ENCODE measurements around the gene LRRC9.
"Not testable (repeated sequence)": the region's sequence is repeated elsewhere in the genome, so short reads cannot be mapped to it uniquely, and the experiment has no call there.

LRRC9 gene

DNA sequence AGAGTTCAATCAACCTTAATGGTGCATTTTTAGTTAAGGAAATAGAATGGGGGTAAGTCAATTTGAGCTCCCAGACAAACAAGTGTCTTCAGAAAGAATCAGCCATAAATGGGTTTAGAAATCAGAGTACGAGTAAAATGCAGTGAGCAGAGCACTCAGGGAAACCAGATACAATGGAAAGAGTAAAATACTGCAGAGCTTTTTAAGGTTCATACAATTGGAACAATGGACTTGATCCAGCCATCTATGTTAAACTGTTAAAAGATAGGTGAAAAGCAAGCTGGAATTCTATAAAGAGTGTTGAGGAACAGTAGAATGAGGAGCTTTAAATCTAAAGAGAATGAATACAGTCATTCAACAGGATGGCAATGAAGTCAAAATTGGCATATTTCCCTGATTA, 147.9 kb downstream of the LRRC9 start:
- DNase-seq = no peak

DNA sequence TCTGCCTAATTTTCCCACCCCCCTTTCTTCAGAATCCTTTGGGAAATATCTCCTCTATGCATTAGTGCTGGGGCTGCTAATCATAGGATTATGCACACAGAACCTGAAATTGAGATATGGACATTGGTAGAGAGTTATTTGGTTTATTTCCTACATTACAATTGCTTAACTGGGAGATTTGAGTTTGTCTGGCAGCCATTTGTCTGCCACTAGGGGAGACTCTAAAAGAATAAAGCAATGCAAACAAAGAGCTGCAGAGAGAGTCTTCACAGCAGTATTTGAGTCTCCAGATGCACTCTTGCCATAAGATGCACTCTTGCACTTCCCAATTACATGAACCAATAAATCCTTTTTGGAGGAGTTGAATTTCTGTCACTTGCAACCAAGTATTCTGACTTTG, 159.8 kb downstream of the LRRC9 start:
- DNase-seq = no peak

DNA sequence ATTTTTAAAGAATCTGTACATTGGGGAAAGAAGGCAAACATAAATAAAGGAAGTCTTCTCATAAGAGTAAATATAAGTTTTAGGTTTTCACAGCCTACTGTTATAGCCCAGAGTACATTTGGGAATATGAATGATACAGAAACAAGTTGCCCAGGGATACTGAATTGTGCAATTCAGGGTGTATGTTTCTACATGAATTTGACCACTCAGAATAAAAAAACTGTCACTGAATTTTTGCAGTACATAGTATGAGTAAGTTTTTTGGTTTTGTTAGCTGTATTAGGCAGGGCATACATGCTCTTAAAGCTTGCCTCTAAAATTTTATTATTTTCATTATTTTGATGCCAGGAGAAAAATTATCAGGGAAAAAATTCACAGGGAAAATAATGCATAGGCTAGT, 165.1 kb downstream of the LRRC9 start:
- DNase-seq = no peak

DNA sequence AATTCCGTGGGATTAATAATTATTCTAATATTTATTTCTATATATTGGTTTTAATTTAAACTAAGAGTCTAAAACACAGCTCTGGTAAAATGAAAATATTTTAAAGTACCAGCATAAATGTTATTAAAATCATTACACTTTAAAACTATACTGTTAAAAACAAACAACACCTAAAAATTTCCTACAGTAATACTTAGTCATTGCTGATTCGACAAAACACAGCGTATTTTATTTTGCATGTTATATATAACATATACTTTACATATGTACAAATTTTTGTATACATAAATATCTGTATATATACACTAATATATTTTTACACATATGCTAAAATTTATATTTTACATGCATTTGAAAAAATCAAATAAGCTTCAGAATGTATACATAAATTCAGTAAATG, 165.7 kb downstream of the LRRC9 start:
- no peak for DNase-seq

DNA sequence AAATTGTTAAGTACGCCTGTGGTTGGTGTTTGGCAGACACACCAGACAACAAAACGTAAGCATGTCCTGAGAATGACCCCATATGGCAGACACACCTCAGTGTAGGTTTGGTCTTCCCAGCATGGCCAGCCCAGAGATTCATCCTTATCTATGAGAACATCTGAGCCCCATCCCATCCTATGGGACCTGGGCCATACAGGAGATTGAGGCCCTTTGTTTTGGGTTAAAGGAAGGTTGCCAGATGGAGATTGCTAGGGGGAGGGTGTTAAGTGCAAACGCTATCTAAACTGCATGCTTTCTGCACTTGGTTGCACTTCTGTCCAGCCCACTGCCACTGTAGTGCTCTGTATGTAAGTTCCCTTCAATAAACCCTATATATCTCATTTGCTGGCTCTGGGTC, 167.7 kb downstream of the LRRC9 start:
- no peak for DNase-seq

DNA sequence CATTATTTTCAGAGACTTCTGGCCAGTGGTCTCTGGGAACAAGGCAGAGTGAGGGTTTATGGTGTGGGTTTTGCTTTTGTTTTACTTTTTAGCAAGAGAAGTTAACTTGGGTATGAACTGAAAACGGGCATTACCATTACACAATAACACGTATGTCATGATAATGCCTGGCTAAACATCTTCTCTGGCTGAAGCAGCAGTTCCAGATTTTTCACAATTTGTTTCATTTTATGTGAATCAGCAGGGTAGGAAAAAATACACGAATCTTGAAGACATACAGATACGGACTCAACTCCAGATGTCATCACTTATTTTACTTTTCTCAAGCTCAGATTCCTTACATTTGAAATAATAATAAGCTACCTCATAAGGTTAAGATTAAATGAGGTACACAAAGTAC, 169.3 kb downstream of the LRRC9 start:
- DNase-seq = no peak

DNA sequence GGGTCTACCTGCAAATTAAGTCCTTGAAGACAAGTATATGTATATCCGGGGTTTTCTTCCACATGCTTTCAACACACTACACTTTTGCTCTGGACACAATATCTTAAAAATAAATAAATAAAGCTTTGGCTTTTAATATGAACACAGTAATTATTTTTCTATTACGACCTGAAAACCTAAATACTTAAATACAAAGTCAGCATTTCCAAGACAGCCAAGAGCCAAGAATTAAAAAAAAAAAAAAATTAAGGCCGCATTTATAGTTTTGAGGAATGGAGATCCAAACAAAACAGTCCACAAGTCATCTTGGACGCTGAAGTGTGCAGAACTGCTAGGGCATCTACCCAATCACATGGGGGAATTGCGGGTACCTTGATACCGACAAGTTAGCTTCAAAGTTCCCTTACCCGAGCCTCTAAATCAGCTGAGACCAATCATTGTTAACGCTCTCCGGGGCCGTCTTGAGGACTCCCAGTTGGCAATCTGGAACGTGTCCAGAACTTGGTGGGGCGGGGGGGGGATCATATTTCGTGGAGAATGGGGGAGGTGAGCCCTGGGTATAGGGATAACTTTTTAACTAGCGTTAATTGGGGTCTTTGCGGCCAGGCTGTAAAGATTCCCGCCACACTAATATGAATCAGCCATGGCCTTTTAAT, 171.0 kb downstream of the LRRC9 start:
- DNase-seq = peak; percentile 66

DNA sequence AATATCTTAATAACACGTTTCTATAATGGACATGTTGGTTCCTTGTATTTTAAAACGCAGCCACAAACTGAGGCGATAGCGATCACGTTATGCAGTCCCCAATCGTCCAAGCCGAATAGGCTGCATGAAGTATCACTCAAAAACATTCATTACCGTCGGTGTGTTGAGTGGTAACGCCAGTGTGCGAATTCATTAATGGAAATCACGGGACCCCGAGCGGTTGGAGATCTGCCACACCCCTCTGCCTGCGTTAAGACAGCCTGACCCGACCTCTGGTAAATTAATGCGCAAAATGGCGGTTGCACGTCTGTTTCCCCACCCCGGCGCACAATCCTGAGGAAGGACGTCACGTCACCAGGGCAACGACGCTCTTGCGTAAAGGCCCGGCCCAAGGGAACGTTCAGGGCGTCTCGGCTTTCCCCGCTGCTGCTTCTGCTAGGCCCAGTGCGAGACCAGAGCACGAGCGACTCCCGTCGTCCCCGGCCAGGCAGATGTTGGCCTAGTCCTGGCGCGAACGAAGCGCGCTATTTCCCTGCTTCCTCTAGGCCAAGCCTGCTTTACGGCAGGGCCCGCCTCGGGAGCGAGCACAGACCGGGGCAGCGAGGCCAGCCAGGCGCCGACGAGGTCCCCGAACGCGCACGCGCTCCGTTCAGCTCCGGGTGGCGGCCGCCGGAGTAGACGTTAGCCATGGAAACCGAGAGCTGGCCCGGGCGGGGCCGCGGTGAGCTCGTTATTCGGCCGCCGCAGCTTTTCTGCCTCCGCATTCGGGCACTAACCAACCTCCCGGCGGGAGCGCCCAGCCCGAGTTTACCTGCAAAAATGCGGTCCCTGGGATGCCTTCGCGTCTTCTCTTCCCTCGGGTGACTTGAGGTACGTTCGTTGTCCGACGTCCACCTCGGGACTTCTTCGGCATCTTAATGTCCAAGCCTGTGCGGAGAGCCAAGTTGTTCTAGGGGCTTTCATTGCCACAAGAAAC, 171.9 kb downstream of the LRRC9 start, which contains the start of gene PCNX4:
PCNX4 (plus strand) TSS at position 374 of the 976 bp plus-strand sequence. CDS start 15,716 bp downstream, outside the sequence.
- peak; percentile 99 for DNase-seq

DNA sequence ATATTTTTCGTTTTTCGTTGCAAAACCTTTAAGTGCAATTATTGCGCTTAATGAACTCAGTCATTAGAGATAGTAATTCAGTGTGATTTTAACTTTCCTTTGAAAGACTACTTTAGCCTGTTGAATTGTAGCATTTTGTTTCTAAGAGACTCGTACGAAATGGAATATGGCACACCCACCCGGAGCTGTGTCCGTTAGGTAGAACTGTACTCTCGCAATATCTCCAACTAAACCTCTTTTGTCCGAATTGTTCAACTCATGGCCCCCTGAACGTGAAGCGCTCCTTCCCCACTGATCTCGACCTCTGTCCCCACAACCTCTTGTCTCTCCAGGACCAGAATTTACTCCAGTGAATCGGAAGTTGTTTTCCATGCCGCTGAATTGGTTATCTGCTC, 172.6 kb downstream of the LRRC9 start:
- peak; percentile 13 for DNase-seq

DNA sequence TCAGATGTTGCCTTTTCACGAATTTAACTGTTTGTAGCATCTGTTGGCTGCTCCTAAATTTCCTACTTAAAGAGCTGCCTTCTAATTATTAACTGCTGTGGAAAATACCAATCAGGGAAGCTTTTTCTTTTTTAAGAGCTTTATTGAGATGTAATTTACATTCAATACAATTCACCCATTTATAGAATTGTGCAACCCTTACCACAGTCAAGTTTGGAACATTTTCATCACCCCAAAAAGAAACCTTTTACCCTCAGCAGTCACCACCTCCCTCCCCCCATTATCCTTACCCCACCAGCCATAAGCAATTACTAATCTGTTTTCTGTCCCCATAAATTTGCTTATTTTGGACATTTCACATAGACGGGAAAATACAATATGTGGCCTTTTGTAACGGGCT, 173.1 kb downstream of the LRRC9 start:
- no peak for DNase-seq

DNA sequence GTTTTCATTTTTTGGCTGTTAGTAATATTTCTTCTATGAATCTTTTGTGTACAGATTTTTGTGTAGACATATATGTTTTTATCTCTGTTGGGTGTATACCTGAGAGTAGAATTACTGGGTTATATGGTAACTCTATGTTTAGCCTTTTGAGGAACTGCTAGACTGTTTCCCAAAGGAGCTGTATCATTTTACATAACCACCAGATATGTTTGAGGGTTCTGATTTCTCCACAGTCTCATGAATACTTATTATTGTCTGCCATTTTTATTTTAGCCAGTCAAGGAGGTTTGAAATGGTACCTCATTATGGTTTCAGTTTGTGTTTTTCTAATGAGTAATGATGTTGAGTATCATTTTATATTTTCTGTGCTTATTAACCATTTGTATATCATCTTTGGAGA, 173.7 kb downstream of the LRRC9 start:
- no peak for DNase-seq

DNA sequence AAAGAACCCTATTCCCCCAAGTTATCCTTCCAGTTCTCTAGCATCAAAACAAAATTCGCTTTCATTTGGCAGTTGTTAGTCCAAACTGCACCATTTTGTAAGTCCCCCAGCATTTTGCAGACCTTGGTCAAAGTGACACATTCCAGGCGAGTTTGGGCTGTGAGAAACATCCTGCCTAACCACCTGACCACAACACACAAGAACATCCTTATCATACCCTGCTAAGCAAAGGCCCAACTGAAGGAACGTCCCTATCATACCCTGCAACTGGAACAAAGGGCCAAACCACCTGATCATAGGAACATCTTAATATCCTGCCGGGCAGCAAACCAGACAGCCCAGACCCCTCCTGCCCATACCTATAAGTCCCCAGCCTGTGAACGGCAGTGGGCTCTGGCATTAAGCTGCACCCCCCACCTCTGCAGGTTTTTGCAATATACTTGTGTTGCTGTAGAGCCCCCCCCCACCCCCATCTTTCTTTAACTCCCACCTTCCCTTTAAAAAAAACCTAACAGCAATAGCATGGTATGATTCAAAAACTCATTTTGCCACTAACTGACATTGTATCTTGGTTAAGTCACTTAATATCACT, 174.5 kb downstream of the LRRC9 start:
- no peak for DNase-seq

DNA sequence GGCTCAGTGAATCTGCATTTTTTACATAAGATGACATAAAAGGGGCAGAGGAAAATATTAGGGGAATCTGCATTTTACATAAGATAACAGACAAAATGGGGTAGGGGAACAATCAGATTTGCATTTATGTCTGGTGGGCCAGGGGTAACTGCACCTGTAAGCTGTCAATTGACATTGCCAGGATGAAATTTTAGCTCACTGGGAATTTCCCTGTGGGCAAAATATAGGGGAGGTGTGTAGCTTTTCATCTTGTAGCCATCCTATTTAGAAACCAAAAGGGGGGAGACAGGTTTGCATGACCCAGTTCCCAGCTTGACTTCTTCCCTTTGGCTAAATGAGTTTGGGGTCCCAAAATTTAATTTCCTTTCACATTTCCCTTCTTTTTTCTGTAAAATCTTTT, 175.3 kb downstream of the LRRC9 start:
- DNase-seq = no peak

DNA sequence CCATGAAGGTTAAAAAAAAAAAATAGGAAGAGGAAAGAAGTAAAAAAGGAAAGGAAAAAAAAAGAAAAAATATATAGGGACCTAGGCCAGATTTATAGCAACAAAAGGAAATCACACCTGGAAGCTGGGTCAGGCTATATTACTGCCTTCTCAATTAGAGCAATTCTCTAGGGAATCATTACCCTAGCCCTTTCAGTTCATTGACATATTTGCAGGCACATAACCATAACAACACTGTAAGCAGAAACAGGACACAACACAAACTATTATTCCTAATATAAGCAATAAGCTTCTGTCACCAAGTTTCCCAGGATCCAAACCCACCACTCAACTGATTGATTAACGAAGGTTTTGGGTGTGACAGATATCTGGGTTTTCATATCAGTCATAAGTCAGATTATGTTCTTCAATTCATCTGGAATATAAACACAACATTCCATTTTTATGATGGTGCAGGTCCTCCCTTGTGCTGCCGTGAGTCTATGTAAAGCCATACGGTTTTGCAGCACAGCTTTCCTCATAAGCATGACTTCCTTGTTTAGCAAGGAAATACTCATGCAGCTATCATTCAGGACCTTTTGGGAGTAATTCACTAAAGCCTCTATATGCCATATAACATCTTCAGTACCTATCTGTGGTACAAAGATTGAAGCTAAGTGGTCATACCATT, 176.0 kb downstream of the LRRC9 start:
- no peak for DNase-seq

DNA sequence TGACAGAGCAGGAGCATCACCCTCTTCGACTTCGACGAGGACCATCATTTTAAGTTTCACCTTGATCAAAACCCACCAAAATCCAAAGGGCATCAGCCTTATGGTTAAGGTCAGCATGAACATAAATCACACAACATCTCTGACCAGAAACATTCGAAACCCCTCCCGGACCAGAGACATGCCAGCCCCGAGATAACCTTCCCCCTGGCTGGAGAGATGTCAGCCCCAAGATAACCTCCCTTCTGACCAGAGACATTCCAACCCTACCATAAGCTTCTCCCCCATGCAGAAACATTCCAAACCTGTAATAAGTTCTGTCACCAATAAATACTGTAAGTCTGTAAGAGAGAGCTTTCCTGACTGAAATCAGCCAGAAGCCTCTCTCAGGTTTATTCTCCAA, 178.0 kb downstream of the LRRC9 start:
- DNase-seq = no peak

DNA sequence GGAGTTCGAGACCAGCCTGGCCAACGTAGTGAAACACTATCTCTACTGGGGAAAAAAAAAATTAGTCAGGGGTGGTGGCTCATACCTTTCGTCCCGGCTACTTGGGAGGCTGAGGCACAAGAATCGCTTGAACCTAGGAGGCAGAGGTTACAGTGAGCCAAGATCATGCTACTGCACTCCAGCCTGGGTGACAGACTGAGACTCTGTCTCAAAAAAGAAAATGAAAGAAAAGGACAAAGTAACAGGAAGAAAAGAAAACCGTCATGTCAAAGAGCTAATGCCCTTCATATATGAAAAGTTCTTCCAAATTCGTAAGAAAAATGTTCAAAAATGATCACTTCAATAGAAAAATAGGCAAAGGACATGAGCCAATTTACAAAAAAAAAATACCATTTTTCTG, 179.9 kb downstream of the LRRC9 start:
- DNase-seq = not testable (repeated sequence)

DNA sequence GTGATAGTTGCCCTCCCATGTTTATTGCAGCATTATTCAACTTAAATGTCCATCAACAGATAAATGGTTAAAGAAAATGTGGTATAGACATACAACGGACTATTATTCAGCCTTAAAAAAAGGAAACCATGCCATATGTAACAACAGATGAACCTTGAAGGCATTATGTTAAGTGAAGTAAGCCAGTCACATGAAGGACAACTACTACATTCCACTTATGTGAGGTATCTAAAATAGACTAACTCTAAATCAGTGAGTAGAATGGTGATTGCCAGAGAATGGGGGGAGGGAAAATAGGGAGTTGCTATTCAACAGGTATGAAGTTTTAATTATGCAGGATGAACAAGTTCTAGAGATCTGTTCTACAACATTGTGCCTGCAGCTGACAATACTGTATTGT, 181.8 kb downstream of the LRRC9 start:
- no peak for DNase-seq

DNA sequence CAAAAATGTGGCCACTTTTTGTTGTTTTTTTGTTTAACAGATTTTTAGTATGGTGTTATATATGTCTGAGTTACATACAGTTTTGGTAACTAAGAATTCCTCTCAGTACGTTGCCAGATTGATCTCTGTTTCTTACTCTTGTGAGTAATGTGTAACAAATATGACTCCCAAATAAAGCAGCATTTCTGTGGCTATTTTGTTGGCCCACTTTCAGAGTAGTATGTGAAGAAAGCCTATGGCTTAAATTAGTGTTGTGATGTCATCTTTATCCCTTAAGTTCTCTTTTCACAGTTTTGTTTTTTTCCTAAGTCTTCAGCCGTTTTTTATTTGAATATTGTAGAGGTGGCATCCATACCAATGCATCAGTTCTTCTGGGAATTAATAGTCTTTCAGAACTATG, 182.4 kb downstream of the LRRC9 start:
- no peak for DNase-seq

DNA sequence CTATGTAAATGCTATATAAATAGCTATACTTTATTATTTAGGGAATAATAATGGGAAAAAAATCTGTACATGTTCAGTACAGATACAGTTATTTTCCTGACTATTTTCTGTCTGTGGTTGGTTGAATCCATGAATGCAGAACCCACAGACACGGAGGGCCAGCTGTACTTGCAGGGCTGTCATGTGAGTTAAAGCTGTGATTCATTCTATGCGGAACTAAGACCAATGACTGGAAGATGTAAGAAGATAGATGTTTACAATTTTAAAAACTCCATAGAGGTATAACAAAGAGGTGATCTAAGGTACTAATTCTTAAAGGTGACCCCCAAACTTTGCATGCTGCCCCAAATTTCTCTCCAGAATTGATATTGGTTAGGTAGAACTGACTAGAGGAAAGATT, 186.4 kb downstream of the LRRC9 start:
- DNase-seq = no peak

DNA sequence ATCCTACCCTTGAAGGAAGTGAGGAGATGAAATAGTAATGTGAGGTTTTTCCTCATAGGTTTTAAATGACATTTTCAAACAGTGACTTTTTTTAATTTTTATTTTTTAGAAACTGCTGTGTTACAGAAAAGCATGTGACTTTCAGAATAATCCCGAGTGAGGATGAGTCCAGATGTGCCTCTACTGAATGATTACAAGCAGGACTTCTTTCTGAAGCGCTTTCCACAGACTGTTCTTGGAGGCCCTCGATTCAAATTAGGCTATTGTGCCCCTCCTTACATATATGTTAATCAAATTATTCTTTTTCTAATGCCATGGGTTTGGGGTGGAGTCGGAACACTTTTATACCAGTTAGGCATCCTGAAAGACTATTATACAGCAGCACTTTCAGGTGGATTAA, 187.5 kb downstream of the LRRC9 start:
- DNase-seq = no peak

DNA sequence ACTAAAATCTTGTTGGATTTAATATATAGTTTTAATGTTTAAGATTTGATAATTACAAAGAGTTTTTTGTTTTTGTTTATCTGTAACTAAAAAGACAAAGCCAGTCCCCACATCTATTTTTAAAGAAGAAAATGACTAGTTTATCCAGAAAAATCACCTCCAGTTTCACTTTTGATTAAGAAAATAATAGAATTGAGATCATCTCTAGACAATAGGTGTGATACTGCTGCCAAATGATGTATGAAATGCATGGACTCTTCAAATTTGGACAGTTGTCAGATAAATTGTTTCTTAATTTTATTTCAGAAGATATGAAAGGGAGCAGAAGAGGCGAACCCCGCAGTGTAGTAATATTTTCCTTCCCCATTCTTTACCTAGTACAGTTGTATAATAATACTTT, 191.8 kb downstream of the LRRC9 start:
- no peak for DNase-seq
